Activated naive CD8-positive, alpha-beta T cell treated with anti-CD3 and anti-CD28 coated beads, Interleukin-2, amount 10 ng/mL, durations not matched to agents 7 days and 5 days (primary cell): ENCODE results near the gene HK2. TPM values are rescaled to one million over a fixed set of nuclear protein-coding genes. Genes with fewer than 3 reads are reported as not detected.
"Not testable (repeated sequence)": the region's sequence is repeated elsewhere in the genome, so short reads cannot be mapped to it uniquely, and the experiment has no call there.

Experiments
- ATAC-seq: fragments of 150-1000 bp; cut with Tn5 transposase; one replicate; pipeline ENCODE4 v1.10.0; 2021; ENCODE audit warnings: low read depth, moderate library complexity
- POLR2A ChIA-PET: fragments of 350-600 bp; sonication (Branson Sonifier 250); formaldehyde crosslinking; loops from one replicate; lab custom pipeline; 2021; ENCODE audit warnings: antibody characterized with exemption; lab: Charles Lee
- DNase-seq: peaks from one replicate; pipeline ENCODE4 v3.0.0; 2021
- H3K27ac Mint-ChIP-seq: one replicate; pipeline ENCODE4 v1.8.0; 2022; ENCODE audit warnings: mild to moderate bottlenecking, mixed read lengths
- H3K27me3 Mint-ChIP-seq: one replicate; pipeline ENCODE4 v1.8.0; 2022; ENCODE audit warnings: mild to moderate bottlenecking, moderate library complexity, mixed read lengths
- H3K36me3 Mint-ChIP-seq: one replicate; pipeline ENCODE4 v1.8.0; 2021; ENCODE audit warnings: mild to moderate bottlenecking, mixed read lengths
- H3K4me1 Mint-ChIP-seq: one replicate; pipeline ENCODE4 v1.8.0; 2021; ENCODE audit warnings: mixed read lengths
- H3K4me3 Mint-ChIP-seq: one replicate; pipeline ENCODE4 v1.8.0; 2022; ENCODE audit warnings: mild to moderate bottlenecking, moderate library complexity, mixed read lengths
- H3K9me3 Mint-ChIP-seq: one replicate; pipeline ENCODE4 v1.8.0; 2021; ENCODE audit warnings: mixed read lengths
- total RNA-seq, 2 experiments: library from RNA; stranded (reverse); gene quantifications; one replicate each; pipeline ENCODE4 v1.2.3, GENCODE V29; 2021

Gene HK2
- total RNA-seq, result 10 to 100 TPM; 39.8 to 40.9 TPM

- H3K4me3 Mint-ChIP-seq, result peak within 1 kb of the TSS; percentile 95
- H3K9me3 Mint-ChIP-seq, result no peaks in the 10 kb centered on the region
- H3K36me3 Mint-ChIP-seq, result peaks cover 12% of the 10 kb centered on the region
- ATAC-seq, result peak; percentile 89
- peaks cover 4% of the 10 kb centered on the region for H3K27me3 Mint-ChIP-seq
- H3K27ac Mint-ChIP-seq, result peak within 1 kb of the TSS; percentile 88
- POLR2A ChIA-PET, result interaction anchor here (2.2 to 2.8 kb wide), 2 partner anchors 10 to 16 kb away, joined by 15 to 26 read pairs; no protein-coding TSS in a partner anchor
- peak; percentile 89 for DNase-seq
- peaks cover 43% of the 10 kb centered on the region for H3K4me1 Mint-ChIP-seq
Measured at GRCh38 chr2:74833418-74834233, at the start of gene HK2. Gene HK2 (plus strand): TSS chr2:74834127. CDS start chr2:74834581, 454 bp downstream.

- no peak for ATAC-seq
- POLR2A ChIA-PET, result no interaction called here
- peaks cover 15% of the 10 kb centered on the region for H3K9me3 Mint-ChIP-seq
- no peak overlapping the region for H3K4me3 Mint-ChIP-seq
- no peak overlapping the region for H3K27ac Mint-ChIP-seq
- H3K27me3 Mint-ChIP-seq, result peaks cover 15% of the 10 kb centered on the region
- no peaks in the 10 kb centered on the region for H3K36me3 Mint-ChIP-seq
- H3K4me1 Mint-ChIP-seq, result no peaks in the 10 kb centered on the region
- DNase-seq, result no peak
Measured at GRCh38 chr2:74789271-74789670, 44.7 kb upstream of the HK2 start.

GRCh38 chr2:74792282-74792681 lies 41.6 kb upstream of the HK2 start:
- Mint-ChIP-seq H3K4me3 (no peak overlapping the region), H3K36me3 (no peaks in the 10 kb centered on the region), H3K27ac (no peak overlapping the region), H3K27me3 (peaks cover 12% of the 10 kb centered on the region), H3K4me1 (no peaks in the 10 kb centered on the region), H3K9me3 (peaks cover 13% of the 10 kb centered on the region)
- POLR2A ChIA-PET, result no interaction called here
- ATAC-seq (no peak), DNase-seq (no peak)

GRCh38 chr2:74794878-74795277 lies 39.0 kb upstream of the HK2 start:
- H3K27me3 Mint-ChIP-seq, H3K4me3 Mint-ChIP-seq, H3K4me1 Mint-ChIP-seq, H3K9me3 Mint-ChIP-seq, DNase-seq, H3K27ac Mint-ChIP-seq, ATAC-seq, POLR2A ChIA-PET, H3K36me3 Mint-ChIP-seq: not testable (repeated sequence)

GRCh38 chr2:74806355-74806839 lies 27.5 kb upstream of the HK2 start:
- ATAC-seq (no peak), DNase-seq (no peak)
- POLR2A ChIA-PET, result no interaction called here
- Mint-ChIP-seq H3K27me3 (peaks cover 15% of the 10 kb centered on the region), H3K9me3 (no peaks in the 10 kb centered on the region), H3K4me3 (no peak overlapping the region), H3K36me3 (no peaks in the 10 kb centered on the region), H3K27ac (no peak overlapping the region), H3K4me1 (no peaks in the 10 kb centered on the region)

- no peaks in the 10 kb centered on the region for H3K9me3 Mint-ChIP-seq
- no peaks in the 10 kb centered on the region for H3K4me1 Mint-ChIP-seq
- POLR2A ChIA-PET, result no interaction called here
- ATAC-seq, result no peak
- no peak for DNase-seq
- no peaks in the 10 kb centered on the region for H3K36me3 Mint-ChIP-seq
- H3K27me3 Mint-ChIP-seq, result peaks cover 13% of the 10 kb centered on the region
- H3K4me3 Mint-ChIP-seq, result no peak overlapping the region
- H3K27ac Mint-ChIP-seq, result no peak overlapping the region
Measured at GRCh38 chr2:74806920-74807319, 27.0 kb upstream of the HK2 start.

GRCh38 chr2:74812787-74813590 lies 20.9 kb upstream of the HK2 start:
- Mint-ChIP-seq H3K27me3 (peaks cover 36% of the 10 kb centered on the region), H3K27ac (no peak overlapping the region), H3K4me1 (peaks cover 8% of the 10 kb centered on the region), H3K36me3 (no peaks in the 10 kb centered on the region), H3K4me3 (no peak overlapping the region), H3K9me3 (no peaks in the 10 kb centered on the region)
- no peak for ATAC-seq
- no peak for DNase-seq
- POLR2A ChIA-PET, result no interaction called here

- peaks cover 36% of the 10 kb centered on the region for H3K27me3 Mint-ChIP-seq
- POLR2A ChIA-PET, result no interaction called here
- no peak overlapping the region for H3K4me3 Mint-ChIP-seq
Measured at GRCh38 chr2:74814102-74814501, 19.8 kb upstream of the HK2 start.

GRCh38 chr2:74815941-74816340 lies 18.0 kb upstream of the HK2 start:
- no peaks in the 10 kb centered on the region for H3K9me3 Mint-ChIP-seq
- no peak overlapping the region for H3K4me3 Mint-ChIP-seq
- no peaks in the 10 kb centered on the region for H3K36me3 Mint-ChIP-seq
- H3K27me3 Mint-ChIP-seq, result peaks cover 33% of the 10 kb centered on the region
- H3K4me1 Mint-ChIP-seq, result peaks cover 19% of the 10 kb centered on the region
- DNase-seq (no peak), ATAC-seq (no peak)
- POLR2A ChIA-PET, result no interaction called here
- no peak overlapping the region for H3K27ac Mint-ChIP-seq

More at GRCh38 chr2:74814102-74814501, 19.8 kb upstream of the HK2 start:
- ATAC-seq (no peak), DNase-seq (no peak)
- no peaks in the 10 kb centered on the region for H3K36me3 Mint-ChIP-seq
- H3K27ac Mint-ChIP-seq, result no peak overlapping the region
- peaks cover 8% of the 10 kb centered on the region for H3K4me1 Mint-ChIP-seq
- no peaks in the 10 kb centered on the region for H3K9me3 Mint-ChIP-seq

- Mint-ChIP-seq H3K27me3 (peaks cover 28% of the 10 kb centered on the region), H3K4me3 (no peak overlapping the region), H3K27ac (no peak overlapping the region), H3K36me3 (no peaks in the 10 kb centered on the region), H3K4me1 (peaks cover 19% of the 10 kb centered on the region), H3K9me3 (no peaks in the 10 kb centered on the region)
- ATAC-seq, result no peak
- POLR2A ChIA-PET, result no interaction called here
- DNase-seq, result no peak
Measured at GRCh38 chr2:74816540-74817303, 17.2 kb upstream of the HK2 start.

GRCh38 chr2:74817304-74817675 lies 16.6 kb upstream of the HK2 start:
- no peaks in the 10 kb centered on the region for H3K36me3 Mint-ChIP-seq
- POLR2A ChIA-PET, result interaction anchor here (0.7 kb wide), 1 partner anchor 229 kb away, joined by 3 read pairs; no protein-coding TSS in a partner anchor
- DNase-seq, result no peak
- H3K4me3 Mint-ChIP-seq, result no peak overlapping the region
- H3K4me1 Mint-ChIP-seq, result peaks cover 19% of the 10 kb centered on the region
- peaks cover 31% of the 10 kb centered on the region for H3K27me3 Mint-ChIP-seq
- ATAC-seq, result no peak
- no peaks in the 10 kb centered on the region for H3K9me3 Mint-ChIP-seq
- H3K27ac Mint-ChIP-seq, result no peak overlapping the region

GRCh38 chr2:74819702-74820101 lies 14.2 kb upstream of the HK2 start:
- POLR2A ChIA-PET, result no interaction called here
- peak; percentile 94 for ATAC-seq
- peaks cover 39% of the 10 kb centered on the region for H3K27me3 Mint-ChIP-seq
- no peaks in the 10 kb centered on the region for H3K9me3 Mint-ChIP-seq
- H3K4me1 Mint-ChIP-seq, result peaks cover 19% of the 10 kb centered on the region
- no peak overlapping the region for H3K4me3 Mint-ChIP-seq
- no peak for DNase-seq
- H3K36me3 Mint-ChIP-seq, result no peaks in the 10 kb centered on the region
- H3K27ac Mint-ChIP-seq, result no peak overlapping the region
